Measurements from ENCODE around the gene CCDC60.

DNA sequence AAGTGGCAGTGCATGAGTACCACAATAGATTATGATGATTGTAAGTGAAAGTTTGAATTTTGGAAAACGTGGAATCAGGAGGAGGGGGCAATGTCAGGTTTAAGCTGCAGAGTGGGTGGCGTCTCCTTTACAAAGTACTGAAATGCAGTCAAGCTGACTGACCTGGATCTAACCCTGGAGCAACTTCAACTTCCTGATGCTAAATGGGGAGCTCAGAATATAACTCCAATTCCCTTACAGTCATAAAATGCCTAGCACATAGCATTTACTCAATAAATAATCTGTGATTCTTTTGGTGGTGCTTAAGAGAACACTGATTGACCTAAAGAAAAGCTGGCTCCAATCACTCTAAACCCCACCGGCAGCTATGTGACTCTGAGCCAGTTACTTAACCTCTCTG is 38.5 kb downstream of the CCDC60 start:
- TF ChIP-seq POLR2AphosphoS5 (IDR thresholded peaks at IDR 0.05) (no peak), POLR2A (IDR thresholded peaks at IDR 0.05) (no peak)
- TF ChIP-seq, protein P1, sequence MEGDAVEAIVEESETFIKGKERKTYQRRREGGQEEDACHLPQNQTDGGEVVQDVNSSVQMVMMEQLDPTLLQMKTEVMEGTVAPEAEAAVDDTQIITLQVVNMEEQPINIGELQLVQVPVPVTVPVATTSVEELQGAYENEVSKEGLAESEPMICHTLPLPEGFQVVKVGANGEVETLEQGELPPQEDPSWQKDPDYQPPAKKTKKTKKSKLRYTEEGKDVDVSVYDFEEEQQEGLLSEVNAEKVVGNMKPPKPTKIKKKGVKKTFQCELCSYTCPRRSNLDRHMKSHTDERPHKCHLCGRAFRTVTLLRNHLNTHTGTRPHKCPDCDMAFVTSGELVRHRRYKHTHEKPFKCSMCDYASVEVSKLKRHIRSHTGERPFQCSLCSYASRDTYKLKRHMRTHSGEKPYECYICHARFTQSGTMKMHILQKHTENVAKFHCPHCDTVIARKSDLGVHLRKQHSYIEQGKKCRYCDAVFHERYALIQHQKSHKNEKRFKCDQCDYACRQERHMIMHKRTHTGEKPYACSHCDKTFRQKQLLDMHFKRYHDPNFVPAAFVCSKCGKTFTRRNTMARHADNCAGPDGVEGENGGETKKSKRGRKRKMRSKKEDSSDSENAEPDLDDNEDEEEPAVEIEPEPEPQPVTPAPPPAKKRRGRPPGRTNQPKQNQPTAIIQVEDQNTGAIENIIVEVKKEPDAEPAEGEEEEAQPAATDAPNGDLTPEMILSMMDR (IDR thresholded peaks at IDR 0.05): no peak

All from breast epithelium (tissue), 3 donors.